Activated CD4-positive, alpha-beta T cell treated with anti-CD3 and anti-CD28 coated beads, Interleukin-2, amount 50 U/mL, for 16 hours (primary cell): ENCODE results near the gene NME2.
"Not testable (repeated sequence)": the region's sequence is repeated elsewhere in the genome, so short reads cannot be mapped to it uniquely, and the experiment has no call there.

ENCODE experiments used
- DNase-seq: peaks from one replicate; pipeline ENCODE4 v3.0.0-alpha.2; 2020

Gene NME2

GRCh38 chr17:51166198-51166986 lies at the start of gene NME2:
Gene NME2 (plus strand): TSS chr17:51166411. CDS start chr17:51166831, 420 bp downstream.
- peak; percentile 83 for DNase-seq

GRCh38 chr17:51118330-51119195 lies 47.6 kb upstream of the NME2 start:
- no peak for DNase-seq

- DNase-seq = peak; percentile 42
Measured at GRCh38 chr17:51119415-51120356, 46.5 kb upstream of the NME2 start.

GRCh38 chr17:51120357-51120738 lies 45.9 kb upstream of the NME2 start:
- peak; percentile 47 for DNase-seq

GRCh38 chr17:51120739-51121619 lies 45.2 kb upstream of the NME2 start, which contains the start of gene SPAG9:
Gene SPAG9 (minus strand): TSS chr17:51120868. CDS start chr17:51120656, 212 bp downstream.
- peak; percentile 92 for DNase-seq

- DNase-seq = peak; percentile 92
Measured at GRCh38 chr17:51121620-51122472, 44.4 kb upstream of the NME2 start.

GRCh38 chr17:51122473-51123115 lies 43.6 kb upstream of the NME2 start:
- DNase-seq = not testable (repeated sequence)

GRCh38 chr17:51124640-51125503 lies 41.3 kb upstream of the NME2 start:
- no peak for DNase-seq

- peak; percentile 21 for DNase-seq
Measured at GRCh38 chr17:51128076-51128475, 38.1 kb upstream of the NME2 start.

- DNase-seq = no peak
Measured at GRCh38 chr17:51132964-51133319, 33.3 kb upstream of the NME2 start.

GRCh38 chr17:51133365-51133764 lies 32.8 kb upstream of the NME2 start:
- no peak for DNase-seq

GRCh38 chr17:51135956-51136355 lies 30.3 kb upstream of the NME2 start:
- DNase-seq = no peak

- DNase-seq = no peak
Measured at GRCh38 chr17:51142597-51142996, 23.6 kb upstream of the NME2 start.

- no peak for DNase-seq
Measured at GRCh38 chr17:51144266-51145022, 21.8 kb upstream of the NME2 start.

- DNase-seq = peak; percentile 24
Measured at GRCh38 chr17:51147650-51148049, 18.6 kb upstream of the NME2 start.

GRCh38 chr17:51149163-51149562 lies 17.0 kb upstream of the NME2 start:
- DNase-seq = no peak

- DNase-seq = no peak
Measured at GRCh38 chr17:51150932-51151331, 15.3 kb upstream of the NME2 start.

- DNase-seq = no peak
Measured at GRCh38 chr17:51152766-51153209, 13.4 kb upstream of the NME2 start.
